ENCODE data around the gene ARL4A. TPM values are rescaled to one million over a fixed set of nuclear protein-coding genes. Genes with fewer than 3 reads are reported as not detected.

Gene ARL4A
- total RNA-seq, 2 experiments from 2014 or later: 72.5 to 75.9 TPM

GRCh38 chr7:12692479-12693259 is 5.2 kb downstream of the ARL4A start:
- no peak overlapping the region for H3K4me3 ChIP-seq (ENCODE audit: low read length)
- ChIA-PET POLR2A (no interaction called here), CTCF (no interaction called here)
- intact Hi-C loops (cut with DNase I, micrococcal nuclease): no loop called here
- Mint-ChIP-seq H3K9me3 (no peaks in the 10 kb centered on the region), H3K27ac (no peak overlapping the region), H3K4me1 (ENCODE audit: low read depth) (peaks cover 25% of the 10 kb centered on the region), H3K4me3 (no peak overlapping the region), H3K36me3 (ENCODE audit: low read depth) (peaks cover 2% of the 10 kb centered on the region), H3K27me3 (no peaks in the 10 kb centered on the region)
- H3K9me3 ChIP-seq (ENCODE audit: control insufficient read depth in 1 of 2, insufficient read depth in 1 of 2, low read length in 2 of 2): no peaks in the 10 kb centered on the region
- no peak for TF ChIP-seq CTCF (IDR thresholded peaks at IDR 0.05)
- no peak for ATAC-seq (ENCODE audit: poor library complexity)
- no peaks in the 10 kb centered on the region for H3K27me3 ChIP-seq (ENCODE audit: control insufficient read depth in 1 of 2, insufficient read depth in 2 of 2, low read length in 2 of 2)
- H3K36me3 ChIP-seq (ENCODE audit: insufficient read depth, low read length): no peaks in the 10 kb centered on the region
- H3K4me1 ChIP-seq (ENCODE audit: insufficient read depth, low read length): peaks cover 5% of the 10 kb centered on the region
- DNase-seq: no peak
- H3K27ac ChIP-seq (ENCODE audit: low read depth in 1 of 2, low read length in 2 of 2): no peak overlapping the region

- no peak overlapping the region for H3K27ac ChIP-seq (ENCODE audit: low read depth in 1 of 2, low read length in 2 of 2)
- Mint-ChIP-seq H3K27me3 (no peaks in the 10 kb centered on the region), H3K36me3 (ENCODE audit: low read depth) (no peaks in the 10 kb centered on the region), H3K4me1 (ENCODE audit: low read depth) (peaks cover 8% of the 10 kb centered on the region), H3K27ac (no peak overlapping the region), H3K9me3 (no peaks in the 10 kb centered on the region), H3K4me3 (no peak overlapping the region)
- CTCF ChIA-PET: interaction anchor here (2.0 kb wide), 1 partner anchor 8 kb away, joined by 14 read pairs; the partner anchor contains the start of gene ARL4A
- no peaks in the 10 kb centered on the region for H3K9me3 ChIP-seq (ENCODE audit: control insufficient read depth in 1 of 2, insufficient read depth in 1 of 2, low read length in 2 of 2)
- no peak overlapping the region for H3K4me3 ChIP-seq (ENCODE audit: low read length)
- POLR2A ChIA-PET: no interaction called here
- H3K36me3 ChIP-seq (ENCODE audit: insufficient read depth, low read length): no peaks in the 10 kb centered on the region
- no peak for TF ChIP-seq CTCF (IDR thresholded peaks at IDR 0.05)
- intact Hi-C loops (cut with DNase I, micrococcal nuclease): no loop called here
- DNase-seq: no peak
- no peaks in the 10 kb centered on the region for H3K4me1 ChIP-seq (ENCODE audit: insufficient read depth, low read length)
- H3K27me3 ChIP-seq (ENCODE audit: control insufficient read depth in 1 of 2, insufficient read depth in 2 of 2, low read length in 2 of 2): no peaks in the 10 kb centered on the region
- no peak for ATAC-seq (ENCODE audit: poor library complexity)
Observed at GRCh38 chr7:12694817-12695216, 7.4 kb downstream of the ARL4A start.

DNA sequence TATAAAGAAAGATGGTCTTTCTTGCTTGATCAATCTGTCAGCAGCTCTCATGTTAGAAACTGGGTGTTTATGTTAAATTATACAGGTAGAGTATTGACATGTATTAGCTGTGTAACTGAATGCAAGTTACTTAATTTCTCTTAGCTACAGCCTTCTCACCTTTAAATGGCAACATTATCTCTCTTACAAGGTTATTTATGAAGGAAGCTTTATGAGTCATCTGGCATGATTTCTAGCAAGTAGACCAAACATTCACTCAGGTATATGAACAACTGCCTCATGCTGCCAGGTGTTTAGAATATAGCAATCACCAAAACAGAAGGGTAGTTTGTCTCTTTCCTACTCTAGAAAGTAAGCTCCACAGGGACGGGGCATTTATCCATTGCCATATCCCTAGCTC is 8.5 kb downstream of the ARL4A start:
- TF ChIP-seq CTCF (IDR thresholded peaks at IDR 0.05): no peak
- DNase-seq: no peak
- Histone ChIP-seq H3K27me3 (ENCODE audit: control insufficient read depth in 1 of 2, insufficient read depth in 2 of 2, low read length in 2 of 2) (no peaks in the 10 kb centered on the region), H3K36me3 (ENCODE audit: insufficient read depth, low read length) (no peaks in the 10 kb centered on the region), H3K9me3 (ENCODE audit: control insufficient read depth in 1 of 2, insufficient read depth in 1 of 2, low read length in 2 of 2) (peaks cover 0 to 1% of the 10 kb centered on the region in 2 experiments), H3K27ac (ENCODE audit: low read depth in 1 of 2, low read length in 2 of 2) (no peak overlapping the region), H3K4me1 (ENCODE audit: insufficient read depth, low read length) (no peaks in the 10 kb centered on the region), H3K4me3 (ENCODE audit: low read length) (no peak overlapping the region)
- ChIA-PET CTCF (interaction anchor here (0.6 to 2.0 kb wide), 2 partner anchors 8 to 9 kb away, joined by 3 to 14 read pairs; partner anchors contain the start of gene ARL4A), POLR2A (interaction anchor here (2.0 kb wide), 1 partner anchor 9 kb away, joined by 6 read pairs; the partner anchor contains the start of gene ARL4A)
- peaks cover 6% of the 10 kb centered on the region for H3K4me1 Mint-ChIP-seq (ENCODE audit: low read depth)
- H3K4me3 Mint-ChIP-seq: no peak overlapping the region
- no peak overlapping the region for H3K27ac Mint-ChIP-seq
- no peaks in the 10 kb centered on the region for H3K9me3 Mint-ChIP-seq
- intact Hi-C loops (cut with DNase I, micrococcal nuclease): no loop called here
- H3K27me3 Mint-ChIP-seq: no peaks in the 10 kb centered on the region
- no peak for ATAC-seq (ENCODE audit: poor library complexity)
- H3K36me3 Mint-ChIP-seq (ENCODE audit: low read depth): no peaks in the 10 kb centered on the region

Measured in CD4-positive, alpha-beta T cell (primary cell).